Measurements from ENCODE around the gene CRY2. TPM values are rescaled to one million over a fixed set of nuclear protein-coding genes. Genes with fewer than 3 reads are reported as not detected.

The CRY2 gene
- total RNA-seq, 6 donors from 2014 or later = 51.1 to 103 (median 63.2) TPM

GRCh38 chr11:45872651-45873356, 25.5 kb downstream of the CRY2 start:
- 82 to 84% methylated on average over 9 of the region's 9 CpGs for WGBS, 2 donors
- DNase-seq (peak in 1 of 2 donors; percentile 40), ATAC-seq (ENCODE audit: low FRiP score in 2 of 2) (peak; percentile 59 to 82)
- Histone ChIP-seq H3K36me3 (peaks cover 27 to 99% (median 88%) of the 10 kb centered on the region in 4 donors), H3K9me3 (no peaks in the 10 kb centered on the region), H3K27ac (no peak overlapping the region), H3K27me3 (no peaks in the 10 kb centered on the region), H3K4me3 (no peak overlapping the region), H3K4me1 (no peaks in the 10 kb centered on the region)
- TF ChIP-seq CTCF (IDR thresholded peaks at IDR 0.05) = peak; percentile 27 to 63 (median 42)
- no peak for TF ChIP-seq POLR2AphosphoS5 (IDR thresholded peaks at IDR 0.05)
- no peak for TF ChIP-seq POLR2A (IDR thresholded peaks at IDR 0.05)

- ATAC-seq (ENCODE audit: low FRiP score in 2 of 2) (no peak), DNase-seq (no peak)
- Histone ChIP-seq H3K27me3 (no peaks in the 10 kb centered on the region), H3K9me3 (no peaks in the 10 kb centered on the region), H3K36me3 (peaks cover 23 to 95% (median 75%) of the 10 kb centered on the region in 4 donors), H3K27ac (no peak overlapping the region), H3K4me1 (no peaks in the 10 kb centered on the region), H3K4me3 (no peak overlapping the region)
- TF ChIP-seq POLR2AphosphoS5 (IDR thresholded peaks at IDR 0.05) (no peak), EP300 (IDR thresholded peaks at IDR 0.05) (no peak), CTCF (IDR thresholded peaks at IDR 0.05) (no peak), POLR2A (IDR thresholded peaks at IDR 0.05) (no peak)
- WGBS, 2 donors = 74 to 80% methylated on average over 6 of the region's 6 CpGs
Measured at GRCh38 chr11:45876401-45876800, 29.1 kb downstream of the CRY2 start.

- Histone ChIP-seq H3K36me3 (peaks cover 19 to 94% (median 75%) of the 10 kb centered on the region in 4 donors), H3K4me3 (no peak overlapping the region), H3K27ac (no peak overlapping the region), H3K4me1 (no peaks in the 10 kb centered on the region), H3K27me3 (no peaks in the 10 kb centered on the region), H3K9me3 (no peaks in the 10 kb centered on the region)
- TF ChIP-seq POLR2A (IDR thresholded peaks at IDR 0.05) (no peak), POLR2AphosphoS5 (IDR thresholded peaks at IDR 0.05) (no peak)
- ATAC-seq (ENCODE audit: low FRiP score in 2 of 2) (no peak), DNase-seq (no peak)
- 93 to 95% methylated on average over 8 of the region's 8 CpGs for WGBS, 2 donors
Measured at GRCh38 chr11:45877221-45877620, 29.9 kb downstream of the CRY2 start.

GRCh38 chr11:45877845-45878244, 30.6 kb downstream of the CRY2 start:
- no peaks in the 10 kb centered on the region for H3K9me3 ChIP-seq
- no peak overlapping the region for H3K4me3 ChIP-seq
- no peak for DNase-seq
- no peak for ATAC-seq (ENCODE audit: low FRiP score in 2 of 2)
- 86 to 92% methylated on average over 3 of the region's 3 CpGs for WGBS, 2 donors
- TF ChIP-seq CTCF (IDR thresholded peaks at IDR 0.05) (no peak), POLR2A (IDR thresholded peaks at IDR 0.05) (no peak), POLR2AphosphoS5 (IDR thresholded peaks at IDR 0.05) (no peak), EP300 (IDR thresholded peaks at IDR 0.05) (no peak)
- no peaks in the 10 kb centered on the region for H3K4me1 ChIP-seq
- H3K27ac ChIP-seq = no peak overlapping the region
- H3K27me3 ChIP-seq = no peaks in the 10 kb centered on the region
- peaks cover 19 to 90% (median 74%) of the 10 kb centered on the region in 4 donors for H3K36me3 ChIP-seq

- peaks cover 19 to 68% (median 56%) of the 10 kb centered on the region in 4 donors for H3K36me3 ChIP-seq
- TF ChIP-seq POLR2A (IDR thresholded peaks at IDR 0.05) = no peak
- TF ChIP-seq EP300 (IDR thresholded peaks at IDR 0.05) = no peak
- ATAC-seq (ENCODE audit: low FRiP score in 2 of 2) (no peak), DNase-seq (no peak)
- no peak overlapping the region for H3K27ac ChIP-seq
- H3K4me1 ChIP-seq = peaks cover 0 to 1% (median under 1%) of the 10 kb centered on the region in 4 donors
- H3K9me3 ChIP-seq = no peaks in the 10 kb centered on the region
- 95 to 96% methylated on average over 7 of the region's 7 CpGs for WGBS, 2 donors
- no peaks in the 10 kb centered on the region for H3K27me3 ChIP-seq
- no peak overlapping the region for H3K4me3 ChIP-seq
Measured at GRCh38 chr11:45879803-45880686, 32.8 kb downstream of the CRY2 start.
